ENCODE measurements around the gene SYT17.
A peak's percentile ranks its signal among the peaks of the same experiment; 100 is the strongest.

Gene SYT17

GRCh38 chr16:19167710-19168370, at the start of gene SYT17:
TSS of gene SYT17 (plus strand) at chr16:19168240. CDS start at chr16:19168647, 407 bp downstream.
- DNase-seq: peak; percentile 72

GRCh38 chr16:19118938-19119431, 49.1 kb upstream of the SYT17 start:
- DNase-seq: no peak

- no peak for DNase-seq
These were observed 48.5 kb upstream of the SYT17 start for GRCh38 chr16:19119564-19119963.

GRCh38 chr16:19123535-19124178, 44.4 kb upstream of the SYT17 start:
- peak; percentile 9 for DNase-seq

- no peak for DNase-seq
These were observed 41.7 kb upstream of the SYT17 start for GRCh38 chr16:19126300-19126699.

- no peak for DNase-seq
These were observed 40.8 kb upstream of the SYT17 start for GRCh38 chr16:19127205-19127604.

- no peak for DNase-seq
These were observed 40.3 kb upstream of the SYT17 start for GRCh38 chr16:19127674-19128131.

GRCh38 chr16:19128454-19129200, 39.4 kb upstream of the SYT17 start:
- no peak for DNase-seq

GRCh38 chr16:19130385-19130784, 37.7 kb upstream of the SYT17 start:
- no peak for DNase-seq

- peak; percentile 44 for DNase-seq
These were observed 36.9 kb upstream of the SYT17 start for GRCh38 chr16:19130852-19131824.

GRCh38 chr16:19131825-19132218, 36.2 kb upstream of the SYT17 start:
- no peak for DNase-seq

- no peak for DNase-seq
These were observed 35.8 kb upstream of the SYT17 start for GRCh38 chr16:19132255-19132654.

GRCh38 chr16:19132898-19133297, 35.1 kb upstream of the SYT17 start:
- no peak for DNase-seq

- DNase-seq: no peak
These were observed 34.4 kb upstream of the SYT17 start for GRCh38 chr16:19133600-19133999.

GRCh38 chr16:19135201-19135842, 32.7 kb upstream of the SYT17 start:
- no peak for DNase-seq

- DNase-seq: peak; percentile 66
These were observed 32.1 kb upstream of the SYT17 start for GRCh38 chr16:19135896-19136438.

GRCh38 chr16:19136549-19137196, 31.4 kb upstream of the SYT17 start:
- no peak for DNase-seq

GRCh38 chr16:19137201-19138128, 30.6 kb upstream of the SYT17 start:
- DNase-seq: no peak

- DNase-seq: peak; percentile 96
These were observed 29.4 kb upstream of the SYT17 start for GRCh38 chr16:19138601-19139000.

Measured in DMS153 (cell line).